Measurements from ENCODE around the gene GALNT15. TPM values are rescaled to one million over a fixed set of nuclear protein-coding genes. Genes with fewer than 3 reads are reported as not detected.

Gene GALNT15
- total RNA-seq, 4 donors from 2014 or later: 75.3 to 133 (median 84.5) TPM

- no peak for TF ChIP-seq POLR2A (IDR thresholded peaks at IDR 0.05)
- no peak for TF ChIP-seq CTCF (IDR thresholded peaks at IDR 0.05)
- peak in 1 of 2 donors; percentile 69 for DNase-seq (ENCODE audit: low spot score in 2 of 2)
- intact Hi-C loops (cut with DNase I; ENCODE audit: low total_unique reads): loop anchor here (5.0 kb wide), 1 partner anchor 127 kb away; no protein-coding TSS in a partner anchor
- no peak overlapping the region for H3K4me3 ChIP-seq (ENCODE audit: low read depth, poor library complexity, severe bottlenecking)
- WGBS, 2 donors: 88 to 95% methylated on average over 2 of the region's 2 CpGs
Measured at GRCh38 chr3:16179261-16179660, 4.8 kb downstream of the GALNT15 start.

- 81 to 87% methylated on average over 15 of the region's 15 CpGs for WGBS, 2 donors
- TF ChIP-seq CTCF (IDR thresholded peaks at IDR 0.05) (no peak), POLR2A (IDR thresholded peaks at IDR 0.05) (no peak)
- DNase-seq (ENCODE audit: low spot score in 2 of 2): peak in 1 of 2 donors; percentile 79
- intact Hi-C loops (cut with DNase I; ENCODE audit: low total_unique reads): loop anchor here (5.0 kb wide), 1 partner anchor 128 kb away; no protein-coding TSS in a partner anchor
- no peak overlapping the region for H3K4me3 ChIP-seq (ENCODE audit: low read depth, poor library complexity, severe bottlenecking)
Measured at GRCh38 chr3:16179771-16180736, 5.6 kb downstream of the GALNT15 start.

GRCh38 chr3:16180737-16181134 lies 6.3 kb downstream of the GALNT15 start:
- WGBS, 2 donors: 82 to 96% methylated on average over 3 of the region's 3 CpGs
- intact Hi-C loops (cut with DNase I; ENCODE audit: low total_unique reads): no loop called here

GRCh38 chr3:16181361-16181760 lies 6.9 kb downstream of the GALNT15 start:
- peak; percentile 93 to 97 for DNase-seq (ENCODE audit: low spot score in 2 of 2)

More at GRCh38 chr3:16180737-16181134, 6.3 kb downstream of the GALNT15 start:
- DNase-seq (ENCODE audit: low spot score in 2 of 2): no peak
- TF ChIP-seq CTCF (IDR thresholded peaks at IDR 0.05) (no peak), POLR2A (IDR thresholded peaks at IDR 0.05) (no peak)
- H3K4me3 ChIP-seq (ENCODE audit: low read depth, poor library complexity, severe bottlenecking): no peak overlapping the region

GRCh38 chr3:16182183-16182582 lies 7.7 kb downstream of the GALNT15 start:
- no peak for DNase-seq (ENCODE audit: low spot score in 2 of 2)
- 77 to 98% methylated on average over 2 of the region's 2 CpGs for WGBS, 2 donors
- intact Hi-C loops (cut with DNase I; ENCODE audit: low total_unique reads): no loop called here
- H3K4me3 ChIP-seq (ENCODE audit: low read depth, poor library complexity, severe bottlenecking): no peak overlapping the region
- no peak for TF ChIP-seq CTCF (IDR thresholded peaks at IDR 0.05)

More at GRCh38 chr3:16181361-16181760, 6.9 kb downstream of the GALNT15 start:
- 52 to 60% methylated on average over 6 of the region's 6 CpGs for WGBS, 2 donors
- no peak for TF ChIP-seq POLR2A (IDR thresholded peaks at IDR 0.05)
- no peak for TF ChIP-seq CTCF (IDR thresholded peaks at IDR 0.05)
- H3K4me3 ChIP-seq (ENCODE audit: low read depth, poor library complexity, severe bottlenecking): no peak overlapping the region
- intact Hi-C loops (cut with DNase I; ENCODE audit: low total_unique reads): no loop called here
